Epidermal melanocyte (primary cell): ENCODE data around the gene TBX21.

Experiments used
- DNase-seq: peaks from one replicate; pipeline ENCODE4 v3.0.0; 2011; ENCODE audit warnings: low spot score; ENCODE audit not compliant: insufficient read length

Gene TBX21

DNA sequence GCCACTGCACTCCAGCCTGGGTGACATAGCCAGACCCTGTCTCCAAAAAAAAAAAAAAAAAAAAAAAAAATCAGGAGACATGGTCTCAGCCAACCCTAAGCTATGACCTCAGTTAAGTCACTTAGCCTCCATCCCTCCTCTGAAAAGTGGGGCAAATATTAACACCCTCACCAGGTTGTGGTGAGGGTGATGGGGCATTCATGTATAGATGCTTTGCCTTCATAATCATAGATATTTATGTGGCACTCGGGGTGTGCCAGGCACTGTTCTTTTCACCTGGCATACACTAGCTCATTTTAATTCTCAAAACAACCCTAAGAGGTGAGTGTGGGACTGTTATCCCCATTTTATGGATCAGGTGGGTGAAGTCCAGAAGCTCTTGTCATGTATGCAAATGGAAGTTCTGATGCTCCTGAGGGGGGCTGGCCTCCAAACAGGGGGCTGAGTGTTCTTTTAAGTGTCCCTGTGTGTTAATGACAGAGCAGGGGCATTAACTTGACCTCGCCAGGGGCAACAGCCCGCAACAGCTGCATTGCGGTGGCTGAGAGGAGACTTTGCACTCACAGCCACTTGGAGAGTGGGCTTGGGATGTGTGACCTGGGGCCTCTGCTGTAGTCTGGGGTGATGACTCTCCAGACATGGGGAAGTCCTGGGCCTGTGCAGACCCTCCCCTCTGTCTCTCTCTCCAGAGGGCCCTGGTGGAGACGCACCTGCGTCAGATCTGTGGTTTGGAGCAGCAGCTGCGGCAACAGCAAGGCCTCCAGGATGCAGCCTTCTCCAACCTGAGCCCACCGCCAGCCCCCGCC lies 34.9 kb upstream of the TBX21 start:
- no peak for DNase-seq

DNA sequence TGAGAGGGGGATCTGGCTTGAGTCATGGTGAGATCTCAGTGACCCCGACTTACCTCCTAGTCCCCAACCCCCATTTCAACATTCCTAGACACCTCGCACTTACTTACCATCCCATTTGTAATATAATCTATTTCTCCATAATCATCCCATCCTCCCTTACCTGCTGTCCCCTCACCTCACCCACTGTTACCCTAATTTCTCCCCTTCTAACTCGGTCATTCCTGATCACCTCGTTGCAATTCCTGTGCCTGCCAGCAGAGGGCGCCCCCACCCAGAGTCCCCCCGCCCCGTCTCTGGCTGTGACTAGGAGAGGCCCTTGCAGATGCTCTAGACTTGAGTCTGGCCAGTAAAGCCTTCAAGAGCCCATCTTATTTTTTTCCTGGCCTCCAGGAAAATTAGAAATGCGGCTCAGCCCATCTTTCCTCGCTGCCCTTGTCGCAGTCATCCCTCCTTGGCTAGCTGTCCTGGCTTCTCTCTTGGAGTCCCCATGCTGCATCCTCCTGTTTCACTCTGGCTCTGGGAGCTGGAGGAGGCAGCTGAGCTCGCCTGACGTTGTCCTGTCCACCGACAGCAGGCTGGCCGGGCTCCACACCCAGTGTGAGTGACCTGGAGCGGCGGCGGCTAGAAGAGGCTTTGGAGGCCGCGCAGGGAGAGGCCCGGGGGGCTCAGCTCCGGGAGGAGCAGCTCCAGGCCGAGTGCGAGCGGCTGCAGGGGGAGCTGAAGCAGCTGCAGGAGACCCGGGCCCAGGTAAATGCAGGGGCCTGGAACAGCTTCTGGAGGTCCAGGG lies 34.1 kb upstream of the TBX21 start:
- peak; percentile 92 for DNase-seq

DNA sequence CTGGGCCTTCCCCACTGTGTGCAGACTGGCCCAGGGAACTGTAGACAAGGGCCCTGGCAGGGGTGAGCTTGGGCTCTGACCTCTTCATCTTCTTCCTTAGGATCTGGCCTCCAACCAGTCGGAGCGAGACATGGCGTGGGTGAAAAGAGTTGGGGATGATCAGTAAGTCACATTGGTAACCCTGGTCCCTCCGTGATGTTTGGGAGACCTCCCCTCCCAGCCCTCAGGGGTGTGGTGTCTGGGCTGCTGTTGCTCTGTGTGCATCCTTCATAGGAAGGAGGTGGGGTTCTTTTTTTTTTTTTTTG lies 33.5 kb upstream of the TBX21 start:
- DNase-seq: no peak

DNA sequence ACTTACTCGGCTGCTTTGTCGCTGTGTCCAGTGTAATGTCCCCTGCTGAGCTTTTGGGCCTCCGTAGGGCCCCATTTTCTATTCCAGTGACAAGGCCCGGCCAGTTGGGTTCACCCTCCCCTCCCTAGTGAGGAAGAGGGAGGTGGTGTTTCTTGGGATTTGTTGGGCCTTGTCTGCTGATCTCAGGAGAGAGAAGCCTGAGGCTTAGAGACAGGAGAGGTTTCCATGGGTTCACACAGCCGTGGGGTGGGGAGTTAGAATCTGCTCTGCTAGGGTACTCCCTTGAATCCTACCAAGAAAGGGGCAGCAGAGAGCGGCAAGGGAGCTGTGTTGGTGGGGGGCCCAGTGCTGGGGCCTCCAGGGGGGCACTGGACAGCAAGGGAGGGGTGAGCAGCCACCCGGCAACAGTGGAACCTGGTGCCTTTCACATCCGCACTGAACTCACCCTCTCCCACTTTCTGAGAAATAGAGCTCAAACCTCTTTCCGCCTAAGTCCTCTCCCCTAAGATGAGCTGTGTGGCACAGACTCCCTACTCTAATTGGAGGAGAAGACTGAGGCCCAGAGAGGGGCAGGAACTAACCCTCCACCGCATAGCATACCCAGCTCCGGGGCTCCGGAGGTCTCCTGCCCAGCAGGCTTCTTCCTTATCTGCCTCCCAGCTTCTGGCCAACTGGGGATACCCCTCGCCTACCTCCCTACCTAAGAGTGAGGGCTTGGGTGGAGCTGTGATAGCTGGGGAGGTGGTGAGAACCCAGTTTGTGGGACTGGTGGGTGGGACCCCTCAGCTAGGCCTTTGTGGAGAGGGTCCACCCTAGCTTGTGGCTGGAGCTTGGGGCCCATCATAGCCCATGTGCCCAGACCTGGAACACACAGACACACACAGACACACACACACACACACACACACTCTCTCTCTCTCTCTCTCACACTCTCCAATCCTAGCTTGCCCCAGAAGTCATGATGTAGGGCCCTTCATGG lies 32.3 kb upstream of the TBX21 start:
- DNase-seq: no peak

DNA sequence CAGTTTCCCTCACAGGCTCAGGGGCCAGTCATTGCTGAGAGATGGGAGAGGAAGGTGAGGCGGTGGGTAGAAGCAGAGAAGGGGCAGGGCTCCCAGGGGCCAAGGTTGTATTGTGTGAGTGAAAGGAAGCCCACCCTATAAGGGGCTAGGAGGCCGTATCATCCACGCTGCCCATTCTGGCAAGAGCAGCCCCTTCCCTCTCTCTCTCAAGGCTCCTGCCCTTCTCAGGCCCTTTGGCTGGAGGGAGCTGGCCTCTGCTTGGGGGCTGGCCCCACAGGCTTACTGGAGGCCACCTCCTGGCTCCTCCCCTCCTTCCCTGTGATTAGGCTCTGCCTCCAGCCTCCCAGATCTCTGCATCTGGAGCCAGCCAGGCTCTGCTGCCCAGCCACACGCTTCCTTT lies 31.4 kb upstream of the TBX21 start:
- DNase-seq: no peak

DNA sequence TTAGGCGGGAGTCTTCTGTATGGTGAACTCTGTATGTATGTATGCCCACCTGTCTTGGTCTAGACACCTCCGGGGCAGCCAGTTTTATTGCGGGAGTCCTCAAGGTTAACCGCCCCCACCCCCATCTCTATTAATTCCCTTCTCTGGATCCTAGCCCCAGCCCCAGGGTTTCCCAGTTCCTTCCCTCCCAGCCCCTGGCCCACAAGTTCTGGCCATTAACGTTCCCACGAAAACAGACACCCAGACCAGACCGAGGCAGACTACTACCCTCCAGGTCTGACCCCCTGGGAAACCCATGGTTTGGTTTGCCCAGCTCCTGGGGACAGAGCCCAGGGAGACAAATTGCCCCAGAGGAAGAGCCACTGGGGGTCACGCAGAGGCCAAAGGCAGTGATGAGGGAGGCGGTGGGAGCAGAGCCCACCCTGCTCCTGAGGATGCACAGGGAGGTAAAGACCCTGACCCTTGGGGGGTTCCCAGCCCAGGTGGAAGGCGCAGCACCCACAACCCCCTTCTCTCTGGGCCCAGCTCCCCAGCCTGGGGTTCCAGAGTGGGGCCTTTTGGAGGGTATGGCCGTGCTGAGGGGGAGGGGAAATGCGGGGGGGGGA lies 30.5 kb upstream of the TBX21 start:
- no peak for DNase-seq

DNA sequence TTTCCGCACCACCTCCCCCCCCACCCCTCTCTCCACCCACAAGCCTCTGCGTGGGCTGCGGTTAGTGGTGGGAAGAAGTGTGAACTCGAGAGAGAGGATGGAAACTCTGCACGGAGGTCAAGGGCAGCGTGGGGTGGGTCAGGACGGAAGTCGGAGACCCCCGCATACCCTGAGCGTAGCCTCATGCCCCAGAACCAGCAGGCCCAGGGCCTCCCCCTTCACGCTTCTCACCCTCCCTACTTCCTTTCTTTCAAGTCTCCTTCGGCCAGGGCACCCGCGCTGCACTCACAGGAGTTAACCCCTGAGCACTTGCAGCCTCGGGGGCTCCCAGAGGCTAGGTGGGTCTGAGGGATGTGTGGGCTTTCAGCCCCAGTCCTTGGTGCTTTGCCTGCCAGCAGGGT lies 29.8 kb upstream of the TBX21 start:
- no peak for DNase-seq

DNA sequence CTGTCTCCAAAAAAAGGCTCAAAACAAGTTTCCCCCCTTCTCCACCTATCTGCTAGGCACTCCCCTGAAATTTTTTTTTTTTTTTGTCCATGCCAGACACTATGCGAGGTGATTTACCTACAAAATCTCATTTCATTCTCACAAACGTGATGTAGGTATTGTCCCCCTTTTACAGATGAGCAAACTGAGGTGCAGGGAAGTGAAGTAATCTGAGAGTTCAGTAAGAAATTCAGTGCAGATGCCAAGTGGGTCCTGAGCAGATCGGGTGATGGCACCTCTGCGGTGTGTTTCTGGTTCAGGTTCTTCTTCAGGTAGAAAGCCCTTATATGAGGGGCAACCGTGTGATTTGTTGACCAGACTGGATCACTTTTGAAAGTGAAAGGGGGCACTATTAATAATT lies 29.4 kb upstream of the TBX21 start:
- no peak for DNase-seq

DNA sequence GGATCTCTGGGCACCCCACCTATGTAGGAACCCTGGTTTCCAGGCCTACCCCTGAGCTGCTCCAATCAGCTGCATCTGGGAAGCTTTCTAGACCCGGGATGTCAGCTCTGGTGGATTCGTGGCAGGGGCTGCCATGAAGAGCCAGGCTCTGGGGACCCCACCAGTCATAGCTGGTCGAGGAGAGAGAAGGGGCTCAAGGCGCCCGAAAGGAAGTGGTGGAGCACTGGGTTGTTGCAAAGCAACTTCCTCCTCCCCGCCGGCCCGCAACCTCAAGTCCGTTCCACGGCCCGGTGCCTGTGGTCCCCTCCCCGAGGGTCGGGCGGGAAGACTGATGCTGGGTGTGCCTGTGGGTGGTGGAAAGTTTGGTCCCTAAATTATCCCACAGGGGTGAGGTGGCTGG lies 28.9 kb upstream of the TBX21 start:
- no peak for DNase-seq

DNA sequence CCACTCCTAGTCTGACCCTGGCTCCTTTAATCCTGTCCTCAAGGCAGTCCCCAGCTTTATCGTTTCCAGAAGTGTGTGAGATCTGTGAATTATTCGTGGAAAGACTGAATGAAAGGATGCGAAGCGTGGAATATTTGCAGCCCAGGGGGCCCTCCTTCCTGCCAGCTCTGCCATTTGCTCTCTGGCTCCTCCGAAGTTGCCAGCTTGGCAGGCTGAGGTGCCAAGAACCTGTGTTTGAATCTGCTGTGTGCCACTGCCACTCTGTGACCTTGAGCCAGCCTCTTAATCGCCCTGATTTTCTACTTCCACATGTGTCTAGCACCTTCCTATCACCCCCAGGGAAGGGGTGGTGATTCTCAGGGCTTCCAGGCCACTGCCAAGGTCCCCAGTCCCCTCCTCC lies 28.3 kb upstream of the TBX21 start:
- DNase-seq: no peak

DNA sequence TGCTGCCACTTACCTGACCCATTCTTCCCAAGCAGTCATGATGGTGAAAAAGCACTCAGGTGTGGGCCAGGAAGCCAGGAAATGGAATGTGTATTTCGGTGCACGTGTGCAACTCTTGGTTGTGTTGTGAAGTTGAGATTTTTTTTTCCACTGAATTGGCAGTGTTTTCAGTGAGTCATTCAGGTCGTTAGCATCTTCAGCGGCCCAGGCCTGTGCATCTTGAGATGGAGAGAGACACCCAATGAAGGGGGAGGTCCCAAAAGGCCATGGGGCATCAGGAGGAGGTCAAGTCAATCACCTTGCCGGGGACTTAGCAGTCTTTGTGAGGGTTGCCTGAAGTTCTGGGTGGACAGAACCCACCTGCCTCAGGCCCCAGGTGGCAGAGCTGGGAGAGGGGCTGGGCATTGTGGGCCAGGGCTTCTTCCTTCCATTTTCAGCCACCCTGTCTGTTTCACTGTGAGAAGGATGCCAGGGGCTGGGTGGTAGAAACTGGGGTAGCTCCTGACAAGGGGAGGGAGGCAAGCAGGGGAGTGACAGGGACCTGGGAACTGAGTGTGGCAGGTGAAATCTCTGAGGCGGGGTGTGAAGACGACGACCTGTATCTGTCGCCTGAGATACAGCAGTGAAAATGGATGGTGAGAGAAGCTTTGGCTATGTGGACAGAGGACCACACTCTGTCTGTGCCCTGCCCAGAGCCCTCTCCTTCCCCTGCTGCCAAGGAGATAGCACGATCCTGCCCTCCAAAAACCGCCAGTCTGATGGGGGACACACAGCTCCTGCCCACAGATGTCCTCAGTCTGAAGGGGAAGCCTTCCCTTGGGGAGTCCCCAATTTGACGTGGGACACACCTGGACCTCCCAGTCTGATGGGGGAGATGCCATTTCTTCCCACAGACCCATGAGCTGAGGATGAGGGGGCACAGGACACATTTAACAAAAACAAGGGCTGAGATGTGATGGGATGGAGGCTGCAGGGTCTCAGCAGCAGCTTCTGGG lies 27.2 kb upstream of the TBX21 start:
- no peak for DNase-seq

DNA sequence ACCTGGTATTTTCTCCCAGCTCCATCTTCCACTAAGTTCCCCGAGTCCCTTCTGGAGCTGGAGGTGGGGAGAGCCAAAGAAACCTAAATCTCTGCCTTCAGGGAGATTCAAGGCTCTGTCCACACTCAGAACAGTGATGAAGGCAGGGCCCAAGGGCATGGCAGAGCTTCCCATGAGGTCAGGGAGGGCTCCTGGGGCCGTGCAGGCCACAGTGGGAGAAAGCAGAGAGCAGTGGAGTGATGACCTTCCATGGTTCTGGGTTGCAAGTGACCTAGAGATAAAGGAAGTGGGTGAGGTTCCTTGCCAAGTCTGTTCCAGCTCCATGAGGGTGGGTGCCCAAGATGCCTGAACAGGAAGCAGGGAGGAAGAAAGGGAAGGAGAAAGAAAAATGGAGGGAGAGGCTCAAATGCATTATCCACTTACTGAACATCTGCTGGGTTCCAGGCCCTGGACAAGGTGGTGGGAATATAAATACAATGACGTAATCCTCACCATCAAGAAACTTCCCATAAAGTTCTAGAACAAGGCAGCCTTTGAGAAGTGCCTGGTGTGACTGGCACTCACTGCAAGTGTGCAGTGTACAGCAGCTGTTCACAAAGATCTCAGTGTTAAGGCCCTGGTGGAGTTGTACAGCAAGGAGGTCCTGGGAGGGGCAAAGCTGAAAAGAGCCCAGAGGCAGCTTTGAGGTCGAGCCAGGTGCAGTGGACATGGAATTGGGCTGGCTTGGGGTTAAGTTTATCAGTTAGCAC lies 25.8 kb upstream of the TBX21 start:
- peak; percentile 97 for DNase-seq

DNA sequence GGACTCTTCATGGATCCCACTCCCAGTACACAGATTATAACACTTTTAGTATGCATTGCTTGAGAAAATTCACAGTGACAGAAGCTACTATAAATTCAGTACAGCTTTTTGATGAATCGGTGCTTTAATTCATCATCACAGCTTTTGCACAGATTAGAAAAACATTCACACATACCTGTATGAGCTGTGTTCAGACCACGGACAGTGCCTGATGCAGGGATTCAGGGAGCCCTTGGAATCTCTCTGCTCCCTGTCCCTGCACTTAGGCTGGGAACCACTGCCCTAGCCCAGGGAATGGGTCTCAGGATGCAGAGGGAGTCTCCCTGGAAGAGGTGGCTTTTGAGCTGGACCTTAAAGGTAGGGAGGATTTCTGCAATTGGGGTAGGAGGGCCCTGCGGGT lies 25.2 kb upstream of the TBX21 start:
- no peak for DNase-seq

DNA sequence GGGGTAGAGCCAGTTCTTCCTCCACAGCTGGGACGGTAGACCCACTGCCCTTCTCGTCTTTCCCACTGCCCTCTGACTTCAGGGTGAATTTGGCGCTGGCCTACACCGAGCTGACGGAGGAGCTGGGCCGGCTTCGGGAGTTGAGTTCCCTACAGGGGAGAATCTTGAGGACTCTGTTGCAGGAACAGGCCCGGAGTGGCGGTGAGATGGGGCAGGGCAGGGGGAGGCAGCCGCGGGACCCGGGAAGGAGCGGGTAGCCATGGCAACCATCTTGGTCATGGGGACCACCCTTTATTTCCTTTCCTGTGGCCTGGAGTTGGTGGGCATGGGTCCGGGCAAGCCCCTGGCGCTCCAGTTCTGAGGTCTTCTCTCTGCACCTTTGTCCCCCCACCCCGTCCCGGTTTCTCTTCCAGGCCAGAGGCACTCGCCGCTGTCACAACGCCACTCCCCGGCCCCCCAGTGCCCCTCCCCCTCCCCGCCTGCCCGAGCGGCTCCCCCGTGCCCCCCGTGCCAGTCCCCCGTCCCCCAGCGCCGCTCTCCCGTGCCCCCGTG lies 24.6 kb upstream of the TBX21 start:
- no peak for DNase-seq

DNA sequence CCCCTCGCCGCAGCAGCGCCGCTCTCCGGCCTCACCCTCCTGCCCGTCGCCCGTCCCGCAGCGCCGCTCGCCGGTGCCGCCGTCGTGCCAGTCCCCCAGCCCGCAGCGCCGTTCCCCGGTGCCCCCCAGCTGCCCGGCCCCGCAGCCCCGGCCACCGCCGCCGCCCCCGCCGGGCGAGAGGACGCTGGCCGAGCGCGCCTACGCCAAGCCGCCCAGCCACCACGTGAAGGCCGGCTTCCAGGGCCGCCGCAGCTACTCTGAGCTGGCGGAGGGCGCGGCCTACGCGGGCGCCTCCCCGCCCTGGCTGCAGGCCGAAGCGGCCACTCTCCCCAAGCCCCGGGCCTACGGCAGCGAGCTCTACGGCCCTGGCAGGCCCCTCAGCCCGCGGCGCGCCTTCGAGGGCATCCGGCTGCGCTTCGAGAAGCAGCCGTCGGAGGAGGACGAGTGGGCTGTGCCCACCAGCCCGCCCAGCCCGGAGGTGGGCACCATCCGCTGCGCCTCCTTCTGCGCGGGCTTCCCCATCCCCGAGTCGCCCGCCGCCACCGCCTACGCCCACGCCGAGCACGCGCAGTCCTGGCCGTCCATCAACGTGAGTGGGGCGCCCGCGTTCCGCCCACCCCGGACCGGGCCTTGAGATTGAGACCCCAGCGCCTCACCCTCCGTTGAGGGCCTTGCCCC lies 24.0 kb upstream of the TBX21 start:
- DNase-seq: no peak

DNA sequence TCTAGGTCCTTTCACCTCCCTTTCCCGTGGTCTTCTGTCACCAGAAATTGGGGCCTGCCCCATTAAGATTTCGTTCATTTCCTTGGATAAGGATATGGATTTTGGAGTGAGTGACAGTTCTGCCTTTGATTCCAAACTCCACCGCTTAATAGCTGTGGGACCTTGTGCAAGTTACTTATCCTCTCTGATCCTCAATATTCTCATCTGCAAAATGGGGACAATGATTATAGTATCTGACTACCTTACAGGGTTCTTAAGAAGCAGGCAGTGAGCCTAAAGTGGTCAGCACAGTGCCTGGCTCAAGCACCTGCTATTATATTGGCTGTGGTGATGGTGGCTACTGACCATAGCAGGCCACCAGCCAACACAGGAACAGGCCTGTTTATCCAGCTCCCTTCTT lies 23.4 kb upstream of the TBX21 start:
- DNase-seq: no peak

DNA sequence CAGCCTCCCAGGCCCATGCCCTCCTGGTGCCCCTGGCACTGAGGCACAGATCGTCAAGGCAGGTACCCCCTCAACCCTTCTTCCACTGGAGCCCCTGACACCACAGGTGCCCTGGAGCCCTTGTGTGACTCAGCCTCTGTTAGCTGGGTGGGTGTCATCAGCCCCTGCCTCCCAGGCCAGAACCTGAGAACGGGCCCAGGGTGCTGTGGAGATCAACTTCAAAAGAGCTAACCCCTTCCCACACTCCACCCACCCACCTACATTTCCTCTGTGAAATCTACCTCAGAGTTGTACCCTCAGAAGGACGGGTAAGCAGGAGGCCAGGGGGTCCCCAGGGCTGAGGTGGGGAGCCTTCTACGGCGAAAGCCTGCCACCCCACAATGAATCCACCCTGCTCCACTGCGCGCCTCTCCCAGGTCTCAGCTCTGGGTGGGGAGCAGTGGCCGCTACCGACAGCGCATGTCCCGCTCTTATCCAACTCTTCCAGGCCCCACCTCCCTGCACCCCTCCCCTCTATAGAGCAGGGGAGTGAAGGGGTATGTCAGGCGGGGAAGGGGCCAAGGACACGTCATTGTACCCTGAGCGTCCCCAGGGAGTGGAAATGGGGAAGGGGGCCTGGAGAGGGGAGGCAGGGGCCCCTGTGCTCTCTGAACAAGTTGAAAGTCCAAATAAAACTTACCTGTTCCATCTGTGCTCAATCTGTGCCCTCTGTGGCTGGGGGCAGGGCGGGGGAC lies 21.5 kb upstream of the TBX21 start:
- DNase-seq: no peak
